GM21381 (cell line): Measurements from ENCODE around the gene ZSCAN5A.
"Not testable (repeated sequence)": the region's sequence is repeated elsewhere in the genome, so short reads cannot be mapped to it uniquely, and the experiment has no call there.

ENCODE experiments used
- ATAC-seq: cut with Tn5 transposase; IDR thresholded peaks from one replicate; pipeline ENCODE4 v1.9.1; 2021; ENCODE audit warnings: mild to moderate bottlenecking, moderate library complexity; ENCODE audit not compliant: unreplicated experiment

Gene ZSCAN5A

GRCh38 chr19:56315077-56315828, 614 bp upstream of the ZSCAN5A start:
- peak; percentile 80 for ATAC-seq

- no peak for ATAC-seq
These were observed 640 bp downstream of the ZSCAN5A start for GRCh38 chr19:56314018-56314380.

GRCh38 chr19:56312787-56313657, 1.6 kb downstream of the ZSCAN5A start:
- ATAC-seq = no peak

- no peak for ATAC-seq
These were observed 2.3 kb downstream of the ZSCAN5A start for GRCh38 chr19:56312342-56312741.

- ATAC-seq = no peak
These were observed 4.2 kb downstream of the ZSCAN5A start for GRCh38 chr19:56310462-56310861.

GRCh38 chr19:56309511-56310185, 5.0 kb downstream of the ZSCAN5A start:
- ATAC-seq = no peak

GRCh38 chr19:56308792-56309191, 5.8 kb downstream of the ZSCAN5A start:
- no peak for ATAC-seq

- ATAC-seq = not testable (repeated sequence)
These were observed 7.6 kb downstream of the ZSCAN5A start for GRCh38 chr19:56307062-56307461.

- ATAC-seq = no peak
These were observed 8.6 kb downstream of the ZSCAN5A start for GRCh38 chr19:56306016-56306415.

- ATAC-seq = no peak
These were observed 10.4 kb downstream of the ZSCAN5A start for GRCh38 chr19:56304243-56304642.

GRCh38 chr19:56301886-56302620, 12.6 kb downstream of the ZSCAN5A start:
- no peak for ATAC-seq

- no peak for ATAC-seq
These were observed 13.5 kb downstream of the ZSCAN5A start for GRCh38 chr19:56301155-56301554.

GRCh38 chr19:56299688-56300087, 15.0 kb downstream of the ZSCAN5A start:
- ATAC-seq = no peak

GRCh38 chr19:56297010-56297409, 17.6 kb downstream of the ZSCAN5A start:
- no peak for ATAC-seq

- ATAC-seq = no peak
These were observed 18.8 kb downstream of the ZSCAN5A start for GRCh38 chr19:56295531-56296455.

GRCh38 chr19:56294549-56294948, 20.1 kb downstream of the ZSCAN5A start:
- ATAC-seq = no peak

- no peak for ATAC-seq
These were observed 22.8 kb downstream of the ZSCAN5A start for GRCh38 chr19:56291867-56292266.

- no peak for ATAC-seq
These were observed 24.5 kb downstream of the ZSCAN5A start for GRCh38 chr19:56290104-56290503.

- ATAC-seq = no peak
These were observed 29.9 kb downstream of the ZSCAN5A start for GRCh38 chr19:56284746-56285145.

GRCh38 chr19:56282809-56283208, 31.8 kb downstream of the ZSCAN5A start:
- no peak for ATAC-seq
